ENCODE results near the gene FERMT1.
"Not testable (repeated sequence)": the region's sequence is repeated elsewhere in the genome, so short reads cannot be mapped to it uniquely, and the experiment has no call there.

DNA sequence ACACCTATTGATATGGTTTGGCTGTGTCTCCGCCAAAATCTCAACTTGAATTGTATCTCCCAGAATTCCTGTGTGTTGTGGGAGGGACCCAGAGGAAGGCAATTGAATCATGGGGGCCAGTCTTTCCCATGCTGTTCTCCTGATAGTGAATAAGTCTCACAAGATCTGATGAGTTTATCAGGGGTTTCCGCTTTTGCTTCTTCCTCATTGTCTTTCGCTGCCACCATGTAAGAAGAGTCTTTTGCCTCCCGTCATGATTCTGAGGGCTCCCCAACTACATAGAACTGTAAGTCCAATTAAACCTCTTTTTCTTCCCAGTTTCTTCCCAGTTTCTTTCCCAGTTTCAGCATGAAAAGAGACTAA is 68.2 kb downstream of the FERMT1 start:
- TF ChIP-seq, protein P1, sequence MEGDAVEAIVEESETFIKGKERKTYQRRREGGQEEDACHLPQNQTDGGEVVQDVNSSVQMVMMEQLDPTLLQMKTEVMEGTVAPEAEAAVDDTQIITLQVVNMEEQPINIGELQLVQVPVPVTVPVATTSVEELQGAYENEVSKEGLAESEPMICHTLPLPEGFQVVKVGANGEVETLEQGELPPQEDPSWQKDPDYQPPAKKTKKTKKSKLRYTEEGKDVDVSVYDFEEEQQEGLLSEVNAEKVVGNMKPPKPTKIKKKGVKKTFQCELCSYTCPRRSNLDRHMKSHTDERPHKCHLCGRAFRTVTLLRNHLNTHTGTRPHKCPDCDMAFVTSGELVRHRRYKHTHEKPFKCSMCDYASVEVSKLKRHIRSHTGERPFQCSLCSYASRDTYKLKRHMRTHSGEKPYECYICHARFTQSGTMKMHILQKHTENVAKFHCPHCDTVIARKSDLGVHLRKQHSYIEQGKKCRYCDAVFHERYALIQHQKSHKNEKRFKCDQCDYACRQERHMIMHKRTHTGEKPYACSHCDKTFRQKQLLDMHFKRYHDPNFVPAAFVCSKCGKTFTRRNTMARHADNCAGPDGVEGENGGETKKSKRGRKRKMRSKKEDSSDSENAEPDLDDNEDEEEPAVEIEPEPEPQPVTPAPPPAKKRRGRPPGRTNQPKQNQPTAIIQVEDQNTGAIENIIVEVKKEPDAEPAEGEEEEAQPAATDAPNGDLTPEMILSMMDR (IDR thresholded peaks at IDR 0.05; ENCODE audit: low read length): not testable (repeated sequence)
- TF ChIP-seq EZH2 (optimal IDR thresholded peaks at IDR 0.05; ENCODE audit: low read depth, low read length); EZH2phosphoT487 (IDR thresholded peaks at IDR 0.05; ENCODE audit: low read length): not testable (repeated sequence)
